GM10266 (cell line): ENCODE data around the gene TNS3.

Source experiments
- DNase-seq: peaks from one replicate; pipeline ENCODE4 v3.0.0; 2012; ENCODE audit errors: extremely low spot score
- CTCF ChIP-seq: IDR thresholded peaks from 2 replicates; pipeline ENCODE4 v1.5.1; 2012; ENCODE audit warnings: mild to moderate bottlenecking, low read depth; ENCODE audit not compliant: control insufficient read depth, insufficient read depth; ENCODE audit errors: missing control alignments

The TNS3 gene

GRCh38 chr7:47454069-47454973 is 127.6 kb downstream of the TNS3 start:
- DNase-seq: no peak
- no peak for TF ChIP-seq CTCF

GRCh38 chr7:47453093-47454061 is 128.5 kb downstream of the TNS3 start:
- TF ChIP-seq CTCF: no peak
- no peak for DNase-seq

GRCh38 chr7:47452715-47453092 is 129.2 kb downstream of the TNS3 start:
- no peak for TF ChIP-seq CTCF
- no peak for DNase-seq

GRCh38 chr7:47452295-47452694 is 129.6 kb downstream of the TNS3 start:
- DNase-seq: no peak
- TF ChIP-seq CTCF: no peak

GRCh38 chr7:47451851-47452205 is 130.1 kb downstream of the TNS3 start:
- TF ChIP-seq CTCF: no peak
- no peak for DNase-seq

GRCh38 chr7:47449810-47450590 is 131.9 kb downstream of the TNS3 start:
- no peak for TF ChIP-seq CTCF
- DNase-seq: no peak
